ENCODE results near the gene FCER2. TPM values are rescaled to one million over a fixed set of nuclear protein-coding genes. Genes with fewer than 3 reads are reported as not detected.

Gene FCER2
- total and polyA plus RNA-seq, 9 donors: 0.08 to 1.1 (median 0.38) TPM; not detected in 6

DNA sequence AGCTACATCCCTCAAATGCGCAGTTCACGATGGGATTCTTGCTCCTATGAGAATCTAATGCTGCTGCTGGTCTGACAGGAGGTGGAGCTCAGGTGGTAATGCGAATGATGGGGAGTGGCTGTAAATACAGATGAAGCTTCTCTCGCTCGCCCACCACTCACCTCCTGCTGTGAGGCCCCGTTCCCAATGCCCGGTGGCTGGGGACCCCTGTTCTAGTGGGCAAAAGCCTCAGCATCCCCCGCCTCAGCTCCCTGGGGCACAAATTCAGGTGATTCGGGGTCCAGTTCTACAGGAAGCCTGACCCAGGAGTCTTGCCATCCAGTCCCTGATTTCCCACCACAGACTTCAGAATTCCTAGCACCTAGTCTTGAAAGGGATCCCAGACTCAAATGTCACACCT, 29.4 kb downstream of the FCER2 start:
- H3K27me3 ChIP-seq: no peaks in the 10 kb centered on the region
- WGBS, 3 donors: 39 to 47% (median 42%) methylated on average over 9 of the region's 9 CpGs
- no peaks in the 10 kb centered on the region for H3K9me3 ChIP-seq
- no peaks in the 10 kb centered on the region for H3K4me1 ChIP-seq (ENCODE audit: insufficient read depth)
- TF ChIP-seq, protein P1, sequence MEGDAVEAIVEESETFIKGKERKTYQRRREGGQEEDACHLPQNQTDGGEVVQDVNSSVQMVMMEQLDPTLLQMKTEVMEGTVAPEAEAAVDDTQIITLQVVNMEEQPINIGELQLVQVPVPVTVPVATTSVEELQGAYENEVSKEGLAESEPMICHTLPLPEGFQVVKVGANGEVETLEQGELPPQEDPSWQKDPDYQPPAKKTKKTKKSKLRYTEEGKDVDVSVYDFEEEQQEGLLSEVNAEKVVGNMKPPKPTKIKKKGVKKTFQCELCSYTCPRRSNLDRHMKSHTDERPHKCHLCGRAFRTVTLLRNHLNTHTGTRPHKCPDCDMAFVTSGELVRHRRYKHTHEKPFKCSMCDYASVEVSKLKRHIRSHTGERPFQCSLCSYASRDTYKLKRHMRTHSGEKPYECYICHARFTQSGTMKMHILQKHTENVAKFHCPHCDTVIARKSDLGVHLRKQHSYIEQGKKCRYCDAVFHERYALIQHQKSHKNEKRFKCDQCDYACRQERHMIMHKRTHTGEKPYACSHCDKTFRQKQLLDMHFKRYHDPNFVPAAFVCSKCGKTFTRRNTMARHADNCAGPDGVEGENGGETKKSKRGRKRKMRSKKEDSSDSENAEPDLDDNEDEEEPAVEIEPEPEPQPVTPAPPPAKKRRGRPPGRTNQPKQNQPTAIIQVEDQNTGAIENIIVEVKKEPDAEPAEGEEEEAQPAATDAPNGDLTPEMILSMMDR (IDR thresholded peaks at IDR 0.05): no peak
- TF ChIP-seq POLR2A (IDR thresholded peaks at IDR 0.05): no peak
- no peak for TF ChIP-seq EP300 (IDR thresholded peaks at IDR 0.05)
- no peak overlapping the region for H3K4me3 ChIP-seq
- H3K36me3 ChIP-seq: no peaks in the 10 kb centered on the region
- DNase-seq: no peak
- no peak overlapping the region for H3K27ac ChIP-seq
- intact Hi-C loops (cut with DNase I): loop anchor here in 1 of 4 donors (10.0 kb wide), 1 partner anchor 318 kb away; no protein-coding TSS in a partner anchor

DNA sequence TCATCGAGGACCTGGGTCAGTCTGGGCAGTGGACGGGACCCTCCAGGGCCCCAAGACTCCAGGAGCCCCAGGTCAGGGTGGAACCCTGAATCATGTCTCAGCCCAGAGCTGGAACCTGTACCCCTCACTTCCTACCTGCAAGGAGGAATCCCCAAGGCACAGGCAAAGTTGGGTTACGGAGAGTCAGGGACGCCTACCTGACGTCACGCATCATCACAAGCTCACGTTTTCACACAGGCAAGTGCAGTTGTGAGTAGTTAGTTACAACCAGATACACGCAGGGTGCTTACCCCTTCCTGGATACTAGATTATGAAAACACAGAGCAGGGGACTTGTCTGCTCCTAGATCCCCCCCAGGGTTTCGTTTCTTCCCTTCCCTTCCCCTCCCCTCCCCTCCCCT, 31.1 kb downstream of the FCER2 start:
- intact Hi-C loops (cut with DNase I): loop anchor here in 1 of 4 donors (10.0 kb wide), 1 partner anchor 316 kb away; no protein-coding TSS in a partner anchor
- no peak for DNase-seq
- TF ChIP-seq, protein P1 (IDR thresholded peaks at IDR 0.05): no peak
- TF ChIP-seq POLR2A (IDR thresholded peaks at IDR 0.05): no peak
- TF ChIP-seq EP300 (IDR thresholded peaks at IDR 0.05): no peak

DNA sequence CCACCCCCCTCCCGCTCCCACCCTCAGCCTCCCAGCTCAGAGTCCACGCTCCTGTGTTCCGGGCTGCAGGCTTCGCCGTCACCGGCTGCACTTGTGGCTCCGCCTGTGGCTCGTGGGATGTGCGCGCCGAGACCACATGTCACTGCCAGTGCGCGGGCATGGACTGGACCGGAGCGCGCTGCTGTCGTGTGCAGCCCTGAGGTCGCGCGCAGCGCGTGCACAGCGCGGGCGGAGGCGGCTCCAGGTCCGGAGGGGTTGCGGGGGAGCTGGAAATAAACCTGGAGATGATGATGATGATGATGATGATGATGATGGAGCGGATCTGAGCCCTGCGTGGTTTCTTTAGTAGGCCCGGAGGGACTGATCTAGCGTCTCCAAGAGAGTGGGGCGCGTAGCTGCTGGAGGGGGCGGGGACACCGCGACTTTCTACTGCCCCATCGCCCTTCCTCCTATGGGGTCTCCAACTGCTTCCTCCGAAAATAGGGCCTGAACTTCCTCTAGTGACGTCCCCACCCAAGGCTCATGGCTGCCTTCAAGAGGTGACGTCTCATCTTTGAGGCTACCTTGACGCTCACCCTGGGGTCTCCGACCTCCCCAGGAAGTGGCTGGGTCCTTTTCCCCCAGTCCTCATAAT, 31.7 kb downstream of the FCER2 start:
- H3K36me3 ChIP-seq: no peaks in the 10 kb centered on the region
- no peak overlapping the region for H3K4me3 ChIP-seq
- no peak for TF ChIP-seq EP300 (IDR thresholded peaks at IDR 0.05)
- no peak for DNase-seq
- intact Hi-C loops (cut with DNase I): loop anchor here in 1 of 4 donors (10.0 kb wide), 1 partner anchor 315 kb away; no protein-coding TSS in a partner anchor
- no peak overlapping the region for H3K27ac ChIP-seq
- WGBS, 3 donors: 1% methylated on average over 31 to 43 of the region's 43 CpGs
- H3K4me1 ChIP-seq (ENCODE audit: insufficient read depth): no peaks in the 10 kb centered on the region
- no peaks in the 10 kb centered on the region for H3K27me3 ChIP-seq
- H3K9me3 ChIP-seq: no peaks in the 10 kb centered on the region

More for the DNA sequence above, 31.1 kb downstream of the FCER2 start:
- no peak overlapping the region for H3K4me3 ChIP-seq
- 15 to 30% (median 29%) methylated on average over 9 of the region's 9 CpGs for WGBS, 3 donors
- no peak overlapping the region for H3K27ac ChIP-seq
- H3K4me1 ChIP-seq (ENCODE audit: insufficient read depth): no peaks in the 10 kb centered on the region
- H3K36me3 ChIP-seq: no peaks in the 10 kb centered on the region
- H3K9me3 ChIP-seq: no peaks in the 10 kb centered on the region
- no peaks in the 10 kb centered on the region for H3K27me3 ChIP-seq

DNA sequence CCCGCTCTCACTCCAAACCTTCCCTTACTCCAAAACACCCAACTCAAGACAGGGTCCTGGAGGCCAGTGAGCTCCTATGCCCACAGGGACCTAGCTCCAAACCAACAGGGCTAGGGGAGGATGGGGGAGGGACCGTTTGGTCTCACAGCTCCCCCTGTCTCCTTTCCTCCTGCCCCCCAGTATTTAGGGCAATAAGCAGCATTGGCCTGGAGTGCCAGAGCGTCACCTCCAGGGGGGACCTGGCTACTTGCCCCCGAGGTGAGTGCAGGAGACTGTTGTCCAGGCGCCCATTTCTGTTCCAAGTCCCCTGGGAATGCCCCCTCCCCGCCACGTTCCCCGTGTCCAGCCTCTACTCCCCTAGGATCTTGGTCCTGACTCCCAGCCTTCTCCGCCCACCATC, 32.3 kb downstream of the FCER2 start:
- Histone ChIP-seq H3K27ac (no peak overlapping the region), H3K4me3 (no peak overlapping the region), H3K4me1 (ENCODE audit: insufficient read depth) (no peaks in the 10 kb centered on the region), H3K27me3 (no peaks in the 10 kb centered on the region), H3K36me3 (no peaks in the 10 kb centered on the region), H3K9me3 (no peaks in the 10 kb centered on the region)
- WGBS, 3 donors: 15 to 22% (median 16%) methylated on average over 9 of the region's 9 CpGs
- DNase-seq: no peak
- intact Hi-C loops (cut with DNase I): loop anchor here in 1 of 4 donors (10.0 kb wide), 1 partner anchor 315 kb away; no protein-coding TSS in a partner anchor
- TF ChIP-seq POLR2A (IDR thresholded peaks at IDR 0.05) (no peak), EP300 (IDR thresholded peaks at IDR 0.05) (no peak)
- TF ChIP-seq, protein P1 (IDR thresholded peaks at IDR 0.05): no peak

DNA sequence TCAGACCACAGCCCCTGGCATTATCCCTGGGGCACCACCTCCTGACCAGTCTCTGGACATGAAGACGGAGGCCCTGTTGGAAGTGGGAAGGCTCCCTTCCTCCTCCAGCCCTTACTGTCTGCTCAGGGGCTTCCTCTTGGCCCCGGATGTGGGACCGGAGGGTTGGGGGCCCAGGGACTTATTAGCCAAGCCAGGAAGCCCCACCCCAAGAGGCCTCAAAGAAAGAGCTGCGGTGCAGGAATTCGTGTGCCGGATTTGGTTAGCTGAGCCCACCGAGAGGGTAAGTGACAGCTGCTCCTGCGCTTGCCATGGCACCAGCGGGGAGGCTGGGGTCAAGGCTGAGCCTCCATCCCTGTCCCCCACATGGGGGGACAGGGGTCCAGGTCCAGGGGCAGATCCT, 33.1 kb downstream of the FCER2 start, which contains the start of gene RETN:
RETN (plus strand) TSS at position 208 of the 400 bp plus-strand sequence. CDS start 278 bp downstream, outside the sequence.
- no peak for DNase-seq
- no peaks in the 10 kb centered on the region for H3K4me1 ChIP-seq (ENCODE audit: insufficient read depth)
- 70 to 77% (median 73%) methylated on average over 9 of the region's 9 CpGs for WGBS, 3 donors
- TF ChIP-seq POLR2A (IDR thresholded peaks at IDR 0.05) (no peak), EP300 (IDR thresholded peaks at IDR 0.05) (no peak)
- TF ChIP-seq, protein P1 (IDR thresholded peaks at IDR 0.05): no peak
- no peak within 1 kb of the TSS for H3K4me3 ChIP-seq
- no peaks in the 10 kb centered on the region for H3K27me3 ChIP-seq
- H3K36me3 ChIP-seq: no peaks in the 10 kb centered on the region
- H3K9me3 ChIP-seq: no peaks in the 10 kb centered on the region
- H3K27ac ChIP-seq: no peak within 1 kb of the TSS
- intact Hi-C loops (cut with DNase I): no loop called here
